H1 (cell line): ENCODE measurements around the gene MAST1. TPM values are rescaled to one million over a fixed set of nuclear protein-coding genes. Genes with fewer than 3 reads are reported as not detected.

ENCODE experiments used
- BCL11A ChIP-seq, 2 experiments: IDR thresholded peaks; one replicate each; pipeline ENCODE4 v1.6.1; 2011; ENCODE audit warnings: low read depth in 2 of 2, low read length in 2 of 2, mild to moderate bottlenecking in 2 of 2
- CHD1 ChIP-seq: IDR thresholded peaks from 2 replicates; pipeline ENCODE4 v1.6.1; 2012; ENCODE audit warnings: low read depth, low read length, improper control_type of control experiment
- CHD2 ChIP-seq: IDR thresholded peaks from 2 replicates; pipeline ENCODE4 v1.6.1; 2012; ENCODE audit warnings: low read length, improper control_type of control experiment
- JUN ChIP-seq: IDR thresholded peaks from 2 replicates; pipeline ENCODE4 v1.6.1; 2011; ENCODE audit warnings: low read depth, mild to moderate bottlenecking, improper control_type of control experiment, low read length
- JUND ChIP-seq: IDR thresholded peaks from 2 replicates; pipeline ENCODE4 v1.6.1; 2011; ENCODE audit warnings: mild to moderate bottlenecking, improper control_type of control experiment, low read length
- RAD21 ChIP-seq, 2 experiments: IDR thresholded peaks in 1 of 2; conservative IDR thresholded peaks in 1 of 2; 2 replicates each; pipeline ENCODE4 v1.6.1; 2011; ENCODE audit warnings: low read depth in 2 of 2, low read length in 2 of 2, improper control_type of control experiment in 1 of 2, inconsistent platforms in 1 of 2, mild to moderate bottlenecking in 1 of 2, moderate library complexity in 1 of 2
- RNF2 ChIP-seq: fragments of 200-900, 300-1000 bp; sonication (generic); IDR thresholded peaks from 2 replicates; pipeline ENCODE4 v1.7.1; 2016; ENCODE audit warnings: borderline replicate concordance, low read depth, mild to moderate bottlenecking, antibody characterized with exemption, low read length; ENCODE audit not compliant: poor library complexity, severe bottlenecking; ENCODE audit errors: missing control alignments
- SIRT6 ChIP-seq: IDR thresholded peaks from one replicate; pipeline ENCODE4 v1.7.1; 2012; ENCODE audit warnings: low read length, inconsistent platforms
- SP4 ChIP-seq: IDR thresholded peaks from 2 replicates; pipeline ENCODE4 v1.6.1; 2012; ENCODE audit warnings: low read length, inconsistent platforms
- TAF1 ChIP-seq: IDR thresholded peaks from 2 replicates; pipeline ENCODE4 v1.6.1; 2011; ENCODE audit warnings: mild to moderate bottlenecking, low read depth, low read length
- TAF7 ChIP-seq: optimal IDR thresholded peaks from 2 replicates; pipeline ENCODE3; 2011; ENCODE audit warnings: low read depth, mild to moderate bottlenecking, inconsistent platforms, low read length, moderate library complexity, borderline replicate concordance
- polyA plus RNA-seq, 7 experiments: library from polyadenylated mRNA; depleted of rRNA in 3 of 7; stranded (reverse) in 5 of 7; unstranded in 2 of 7; fragments of >200 nt in 5 of 7; fragments of 200-250 nt in 2 of 7; gene quantifications; 1 replicate in 5 of 7; 2 replicates in 1 of 7; 4 replicates in 1 of 7; pipeline versions ENCODE4 v1.2.1 to v1.2.3, GENCODE V29; 2011 to 2013; ENCODE audit warnings: missing spikeins in 2 of 7, mixed read lengths in 2 of 7
- total RNA-seq: library from RNA; stranded (reverse); fragmentation: NEBNext Ultra II Directional; extraction: Animal tissue kit (Norgen Biotek cat#: 25700); gene quantifications from 2 replicates; pipeline ENCODE4 v1.2.1, GENCODE V29; 2021
- TF ChIP-seq, protein P1 (sequence below): IDR thresholded peaks from 2 replicates; pipeline ENCODE4 v1.6.1; 2012; ENCODE audit warnings: low read length, inconsistent platforms

MAST1 gene
- total and polyA plus RNA-seq, 2 of the 8 experiments (the other 6 are each of a cell fraction or from before 2014, with no cell fraction given) = 15.6 to 28.3 TPM

DNA sequence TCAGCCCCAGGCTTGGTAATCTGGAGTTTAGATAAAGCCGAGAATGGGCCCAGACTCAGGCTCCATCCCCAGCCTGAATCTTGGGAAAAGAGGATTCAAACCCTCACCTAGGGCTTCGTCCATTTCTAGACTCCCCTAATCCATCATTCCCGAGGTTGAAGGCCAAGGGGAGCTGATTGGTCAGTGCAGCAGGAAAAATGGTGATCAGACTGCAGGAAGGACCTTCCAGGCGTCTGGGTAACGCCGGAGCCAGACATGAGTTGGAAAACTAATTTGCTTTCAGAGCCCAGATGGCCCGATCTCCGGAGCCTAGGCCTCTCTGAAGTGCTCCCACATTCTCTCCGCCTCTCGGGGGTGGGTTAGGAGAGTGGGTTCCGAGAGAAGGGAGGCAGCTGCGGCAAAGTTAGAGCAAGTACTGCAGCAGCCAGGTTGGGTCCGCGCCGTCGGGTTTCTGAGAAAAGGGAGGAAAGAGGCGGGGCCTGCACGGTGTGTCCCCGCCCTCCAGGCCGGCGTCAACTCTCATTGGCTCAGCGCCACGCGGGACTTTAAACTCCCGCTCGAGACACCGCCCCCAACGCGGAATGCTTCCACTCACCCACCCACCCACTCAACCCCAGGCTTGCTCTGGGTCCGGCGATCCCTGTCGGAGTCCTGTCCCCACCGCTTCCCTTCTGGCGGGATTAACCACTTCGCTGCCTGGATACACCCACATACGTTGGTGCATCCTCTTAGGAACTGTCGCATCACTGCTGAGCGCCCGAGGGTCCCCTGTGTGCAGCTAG is 3.1 kb upstream of the MAST1 start (continued):
- TF ChIP-seq, protein P1, sequence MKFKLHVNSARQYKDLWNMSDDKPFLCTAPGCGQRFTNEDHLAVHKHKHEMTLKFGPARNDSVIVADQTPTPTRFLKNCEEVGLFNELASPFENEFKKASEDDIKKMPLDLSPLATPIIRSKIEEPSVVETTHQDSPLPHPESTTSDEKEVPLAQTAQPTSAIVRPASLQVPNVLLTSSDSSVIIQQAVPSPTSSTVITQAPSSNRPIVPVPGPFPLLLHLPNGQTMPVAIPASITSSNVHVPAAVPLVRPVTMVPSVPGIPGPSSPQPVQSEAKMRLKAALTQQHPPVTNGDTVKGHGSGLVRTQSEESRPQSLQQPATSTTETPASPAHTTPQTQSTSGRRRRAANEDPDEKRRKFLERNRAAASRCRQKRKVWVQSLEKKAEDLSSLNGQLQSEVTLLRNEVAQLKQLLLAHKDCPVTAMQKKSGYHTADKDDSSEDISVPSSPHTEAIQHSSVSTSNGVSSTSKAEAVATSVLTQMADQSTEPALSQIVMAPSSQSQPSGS = no peak
- TF ChIP-seq CHD1 = no peak
- TF ChIP-seq RAD21 (IDR thresholded peaks at IDR 0.05 in 1 of 2, conservative IDR thresholded peaks at IDR 0.05 in 1 of 2; ENCODE audit: low read depth in 2 of 2, low read length in 2 of 2) = no peak
- no peak for TF ChIP-seq JUN
- TF ChIP-seq TAF7 = no peak
- TF ChIP-seq JUND = no peak
- no peak for TF ChIP-seq RNF2
- no peak for TF ChIP-seq BCL11A (IDR thresholded peaks at IDR 0.05; ENCODE audit: low read depth in 2 of 2, low read length in 2 of 2)
- no peak for TF ChIP-seq TAF1
- TF ChIP-seq SIRT6 = no peak
- TF ChIP-seq CHD2 = no peak
- TF ChIP-seq SP4 = no peak
